ENCODE results near the gene DAZAP1.
A peak's percentile ranks its signal among the peaks of the same experiment; 100 is the strongest.
"Not testable (repeated sequence)": the region's sequence is repeated elsewhere in the genome, so short reads cannot be mapped to it uniquely, and the experiment has no call there.

DAZAP1 gene

GRCh38 chr19:1426736-1427135 lies 19.4 kb downstream of the DAZAP1 start:
- DNase-seq = no peak

- DNase-seq = no peak
These were observed 20.0 kb downstream of the DAZAP1 start for GRCh38 chr19:1427221-1427920.

GRCh38 chr19:1428738-1429391 lies 21.5 kb downstream of the DAZAP1 start:
- DNase-seq = no peak

- no peak for DNase-seq
These were observed 22.4 kb downstream of the DAZAP1 start for GRCh38 chr19:1429750-1430149.

- no peak for DNase-seq
These were observed 22.9 kb downstream of the DAZAP1 start for GRCh38 chr19:1430246-1430645.

- DNase-seq = no peak
These were observed 24.5 kb downstream of the DAZAP1 start for GRCh38 chr19:1431759-1432506.

- no peak for DNase-seq
These were observed 25.1 kb downstream of the DAZAP1 start for GRCh38 chr19:1432507-1432887.

- no peak for DNase-seq
These were observed 26.0 kb downstream of the DAZAP1 start for GRCh38 chr19:1433119-1434039.

GRCh38 chr19:1434040-1434366 lies 26.6 kb downstream of the DAZAP1 start:
- DNase-seq = no peak

GRCh38 chr19:1434577-1435060 lies 27.2 kb downstream of the DAZAP1 start:
- no peak for DNase-seq

- no peak for DNase-seq
These were observed 28.1 kb downstream of the DAZAP1 start for GRCh38 chr19:1435378-1435989.

GRCh38 chr19:1437609-1438008 lies 30.2 kb downstream of the DAZAP1 start:
- DNase-seq = no peak

GRCh38 chr19:1438035-1438932 lies 30.9 kb downstream of the DAZAP1 start, which contains the start of gene RPS15:
TSS of gene RPS15 (plus strand) at chr19:1438396. CDS start at chr19:1438426, 30 bp downstream.
- peak; percentile 92 to 98 for DNase-seq

- no peak for DNase-seq
These were observed 31.6 kb downstream of the DAZAP1 start for GRCh38 chr19:1438933-1439354.

GRCh38 chr19:1439525-1440417 lies 32.4 kb downstream of the DAZAP1 start:
- DNase-seq = not testable (repeated sequence)

GRCh38 chr19:1440418-1440801 lies 33.0 kb downstream of the DAZAP1 start:
- no peak for DNase-seq

- no peak for DNase-seq
These were observed 33.6 kb downstream of the DAZAP1 start for GRCh38 chr19:1441022-1441426.

GRCh38 chr19:1441677-1442438 lies 34.5 kb downstream of the DAZAP1 start:
- no peak for DNase-seq

Measured in NCI-H446 (cell line).